Panc1 (cell line): ENCODE measurements around the gene CCBE1.

Experiments used
- POLR2AphosphoS5 ChIP-seq: IDR thresholded peaks from 2 replicates; pipeline ENCODE4 v1.6.1; 2012; ENCODE audit warnings: mild to moderate bottlenecking, low read depth, low read length, moderate library complexity
- TCF7L2 ChIP-seq: IDR thresholded peaks from 2 replicates; pipeline ENCODE4 v1.6.1; 2011; ENCODE audit warnings: mild to moderate bottlenecking, low read depth, low read length, inconsistent platforms
- TF ChIP-seq, protein P1 (sequence below): fragments of 450-650 bp; IDR thresholded peaks from 2 replicates; pipeline ENCODE4 v1.5.1; 2017; ENCODE audit warnings: mild to moderate bottlenecking

DNA sequence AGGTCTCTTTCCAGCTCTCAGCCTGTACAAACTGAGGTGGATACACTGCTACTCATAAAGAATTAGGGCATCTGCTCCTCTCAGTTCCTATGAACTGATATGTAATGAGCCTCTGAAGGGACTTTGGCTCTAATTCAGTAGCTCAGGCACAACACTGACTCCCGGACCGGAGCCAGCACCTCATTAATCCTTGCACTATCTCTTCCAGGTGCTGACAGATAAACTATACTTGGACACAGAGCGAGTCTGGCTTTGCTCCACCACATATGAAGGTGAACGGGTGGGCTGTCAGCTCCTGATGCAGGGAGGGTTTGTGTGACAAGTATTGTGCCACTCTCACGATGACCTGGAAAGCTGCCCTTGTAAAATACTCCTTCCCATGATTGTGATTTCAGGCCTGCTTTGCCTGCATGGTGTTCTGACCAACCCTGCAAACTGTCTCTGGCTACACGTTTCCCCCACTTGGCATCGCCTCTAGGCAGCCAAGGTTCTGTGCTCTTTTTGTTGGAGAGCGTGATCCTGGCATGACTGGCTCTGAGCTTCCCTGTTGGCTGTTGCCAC lies 226.6 kb downstream of the CCBE1 start:
- TF ChIP-seq, protein P1, sequence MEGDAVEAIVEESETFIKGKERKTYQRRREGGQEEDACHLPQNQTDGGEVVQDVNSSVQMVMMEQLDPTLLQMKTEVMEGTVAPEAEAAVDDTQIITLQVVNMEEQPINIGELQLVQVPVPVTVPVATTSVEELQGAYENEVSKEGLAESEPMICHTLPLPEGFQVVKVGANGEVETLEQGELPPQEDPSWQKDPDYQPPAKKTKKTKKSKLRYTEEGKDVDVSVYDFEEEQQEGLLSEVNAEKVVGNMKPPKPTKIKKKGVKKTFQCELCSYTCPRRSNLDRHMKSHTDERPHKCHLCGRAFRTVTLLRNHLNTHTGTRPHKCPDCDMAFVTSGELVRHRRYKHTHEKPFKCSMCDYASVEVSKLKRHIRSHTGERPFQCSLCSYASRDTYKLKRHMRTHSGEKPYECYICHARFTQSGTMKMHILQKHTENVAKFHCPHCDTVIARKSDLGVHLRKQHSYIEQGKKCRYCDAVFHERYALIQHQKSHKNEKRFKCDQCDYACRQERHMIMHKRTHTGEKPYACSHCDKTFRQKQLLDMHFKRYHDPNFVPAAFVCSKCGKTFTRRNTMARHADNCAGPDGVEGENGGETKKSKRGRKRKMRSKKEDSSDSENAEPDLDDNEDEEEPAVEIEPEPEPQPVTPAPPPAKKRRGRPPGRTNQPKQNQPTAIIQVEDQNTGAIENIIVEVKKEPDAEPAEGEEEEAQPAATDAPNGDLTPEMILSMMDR = no peak
- TF ChIP-seq POLR2AphosphoS5 = no peak
- TF ChIP-seq TCF7L2 = no peak
